ENCODE measurements around the gene ANAPC15.

Gene ANAPC15

GRCh38 chr11:72125956-72126355 is 13.5 kb upstream of the ANAPC15 start:
- peaks cover 56% of the 10 kb centered on the region; the same call in 1 of the 2 replicates for H3K9me3 ChIP-seq (ENCODE audit: insufficient read depth, low read length)
- no peaks in the 10 kb centered on the region for H3K27me3 ChIP-seq (ENCODE audit: low read length)
- no peak overlapping the region for H2AFZ ChIP-seq (ENCODE audit: low read depth, low read length, severe bottlenecking)

GRCh38 chr11:72124046-72124445 is 11.6 kb upstream of the ANAPC15 start:
- Histone ChIP-seq H3K27me3 (ENCODE audit: low read length) (no peaks in the 10 kb centered on the region), H3K9me3 (ENCODE audit: insufficient read depth, low read length) (peaks cover 51% of the 10 kb centered on the region; the same call in 1 of the 2 replicates), H3F3A (ENCODE audit: insufficient read depth) (no peaks in the 10 kb centered on the region), H2AFZ (ENCODE audit: low read depth, low read length, severe bottlenecking) (no peak overlapping the region), H4K20me1 (ENCODE audit: low read depth, low read length) (no peaks in the 10 kb centered on the region), H3K4me2 (ENCODE audit: low read depth, low read length, poor library complexity, severe bottlenecking) (no peak overlapping the region), H3K79me2 (ENCODE audit: insufficient read depth, low read length) (no peaks in the 10 kb centered on the region), H3K4me3 (ENCODE audit: insufficient read depth, low read length, poor library complexity, severe bottlenecking) (no peak overlapping the region), H3K36me3 (ENCODE audit: low read length) (0 out of 2 replicates have a peak, but pooled peaks cover 2% of the 10 kb centered on the region), H3K27ac (ENCODE audit: low read depth, low read length) (no peak overlapping the region), H3K9ac (ENCODE audit: low read length) (no peak overlapping the region), H3K9me2 (replicated peaks; ENCODE audit: insufficient read depth, low read length) (no peaks in the 10 kb centered on the region)
- TF ChIP-seq EZH2phosphoT487 (conservative IDR thresholded peaks at IDR 0.05; ENCODE audit: low read length) (no peak), CTCF (IDR thresholded peaks at IDR 0.05; ENCODE audit: insufficient read depth, low read length, poor library complexity, severe bottlenecking) (no peak)

More at GRCh38 chr11:72125956-72126355, 13.5 kb upstream of the ANAPC15 start:
- no peaks in the 10 kb centered on the region for H3F3A ChIP-seq (ENCODE audit: insufficient read depth)
- H3K9me2 ChIP-seq (replicated peaks; ENCODE audit: insufficient read depth, low read length): no peaks in the 10 kb centered on the region
- H3K4me2 ChIP-seq (ENCODE audit: low read depth, low read length, poor library complexity, severe bottlenecking): no peak overlapping the region
- no peaks in the 10 kb centered on the region for H3K79me2 ChIP-seq (ENCODE audit: insufficient read depth, low read length)
- H3K9ac ChIP-seq (ENCODE audit: low read length): no peak overlapping the region
- no peak overlapping the region for H3K4me3 ChIP-seq (ENCODE audit: insufficient read depth, low read length, poor library complexity, severe bottlenecking)
- no peaks in the 10 kb centered on the region for H4K20me1 ChIP-seq (ENCODE audit: low read depth, low read length)
- TF ChIP-seq EZH2phosphoT487 (conservative IDR thresholded peaks at IDR 0.05; ENCODE audit: low read length): no peak
- no peak for TF ChIP-seq CTCF (IDR thresholded peaks at IDR 0.05; ENCODE audit: insufficient read depth, low read length, poor library complexity, severe bottlenecking)
- H3K36me3 ChIP-seq (ENCODE audit: low read length): 0 out of 2 replicates have a peak, but pooled peaks cover 2% of the 10 kb centered on the region
- no peak overlapping the region for H3K27ac ChIP-seq (ENCODE audit: low read depth, low read length)

- Histone ChIP-seq H3K27ac (ENCODE audit: low read depth, low read length) (no peak overlapping the region), H3K4me3 (ENCODE audit: insufficient read depth, low read length, poor library complexity, severe bottlenecking) (no peak overlapping the region), H3K9me2 (replicated peaks; ENCODE audit: insufficient read depth, low read length) (no peaks in the 10 kb centered on the region), H3K36me3 (ENCODE audit: low read length) (0 out of 2 replicates have a peak, but pooled peaks cover 2% of the 10 kb centered on the region), H3K79me2 (ENCODE audit: insufficient read depth, low read length) (no peaks in the 10 kb centered on the region), H4K20me1 (ENCODE audit: low read depth, low read length) (no peaks in the 10 kb centered on the region), H3F3A (ENCODE audit: insufficient read depth) (no peaks in the 10 kb centered on the region), H3K9ac (ENCODE audit: low read length) (no peak overlapping the region), H3K9me3 (ENCODE audit: insufficient read depth, low read length) (peaks cover 42% of the 10 kb centered on the region; the same call in 1 of the 2 replicates), H2AFZ (ENCODE audit: low read depth, low read length, severe bottlenecking) (no peak overlapping the region), H3K4me2 (ENCODE audit: low read depth, low read length, poor library complexity, severe bottlenecking) (no peak overlapping the region), H3K27me3 (ENCODE audit: low read length) (no peaks in the 10 kb centered on the region)
- TF ChIP-seq CTCF (IDR thresholded peaks at IDR 0.05; ENCODE audit: insufficient read depth, low read length, poor library complexity, severe bottlenecking) (no peak), EZH2phosphoT487 (conservative IDR thresholded peaks at IDR 0.05; ENCODE audit: low read length) (no peak)
These were observed 10.7 kb upstream of the ANAPC15 start for GRCh38 chr11:72123117-72123653.

All from SU-DHL-6 (cell line).